NCI-H69 (cell line): ENCODE data around the gene C1QTNF1.
"Not testable (repeated sequence)": the region's sequence is repeated elsewhere in the genome, so short reads cannot be mapped to it uniquely, and the experiment has no call there.

Source experiments
- DNase-seq: peaks from one replicate; lab custom pipeline; 2025; lab: John Stamatoyannopoulos, UW

C1QTNF1 gene

DNA sequence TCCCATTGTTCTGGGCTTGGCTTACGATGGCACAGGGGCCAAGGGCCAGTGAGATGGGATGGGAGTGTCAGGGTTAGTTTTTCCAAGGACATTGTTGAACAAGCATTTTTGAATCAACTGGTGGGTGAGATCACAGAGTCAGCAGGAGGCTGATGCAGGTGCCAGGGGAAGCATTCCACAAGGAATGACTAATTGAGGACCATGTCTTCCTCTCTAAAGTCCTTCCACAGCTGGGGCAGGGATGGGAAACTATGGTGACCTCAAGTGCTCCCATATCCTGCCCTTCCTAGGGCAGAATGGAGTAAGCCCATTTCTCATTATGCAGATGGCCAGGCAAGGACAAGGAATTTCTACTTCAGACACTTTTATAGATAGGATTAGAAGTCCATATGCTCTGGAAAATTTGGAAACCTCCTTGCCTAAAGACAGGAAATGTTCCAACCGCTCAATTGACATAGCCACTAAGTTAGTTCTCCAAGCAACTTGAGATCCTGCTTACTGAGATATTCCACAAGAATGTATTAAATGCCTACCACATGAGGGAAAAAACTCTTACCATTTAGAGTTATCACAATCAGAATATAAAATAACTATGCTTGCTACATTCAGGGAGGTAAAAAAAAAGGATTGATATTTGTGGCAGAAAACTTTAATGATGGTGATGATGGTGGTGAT, 29.4 kb downstream of the C1QTNF1 start:
- DNase-seq = no peak

DNA sequence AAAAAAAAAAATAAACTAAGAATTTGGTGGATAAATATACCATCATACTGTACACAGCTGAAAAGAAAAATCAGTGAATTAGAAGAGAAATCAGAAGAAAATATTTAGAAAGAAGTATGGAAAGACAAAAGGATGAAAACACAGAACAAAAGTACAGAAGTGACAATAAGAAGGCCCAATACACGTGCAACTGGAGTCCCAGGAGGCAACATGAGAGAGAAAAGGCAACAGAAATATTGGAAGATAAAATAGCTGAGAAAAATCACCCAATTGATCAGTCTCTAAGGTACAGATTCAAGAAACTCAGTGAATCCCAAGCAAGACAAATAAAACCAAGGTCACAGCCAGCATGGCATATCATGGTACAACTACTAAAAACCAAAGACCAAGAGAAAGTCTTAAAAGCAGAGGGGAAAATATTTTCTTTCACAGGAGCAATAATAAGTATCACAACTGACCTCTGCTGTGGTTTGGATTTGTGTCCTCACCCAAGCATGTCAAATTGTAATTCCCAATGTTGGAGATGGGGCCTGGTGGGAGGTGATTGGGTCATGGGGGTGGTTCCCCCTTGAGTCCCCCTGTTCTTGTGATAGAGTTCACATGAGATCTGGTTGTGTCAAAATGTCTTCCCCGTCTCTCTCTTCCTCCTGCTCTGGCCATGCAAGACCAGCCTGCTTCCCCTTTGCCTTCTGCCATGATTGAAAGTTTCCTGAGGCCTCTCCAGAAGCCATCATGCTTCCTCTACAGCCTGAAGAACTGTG, 30.4 kb downstream of the C1QTNF1 start:
- DNase-seq = no peak

DNA sequence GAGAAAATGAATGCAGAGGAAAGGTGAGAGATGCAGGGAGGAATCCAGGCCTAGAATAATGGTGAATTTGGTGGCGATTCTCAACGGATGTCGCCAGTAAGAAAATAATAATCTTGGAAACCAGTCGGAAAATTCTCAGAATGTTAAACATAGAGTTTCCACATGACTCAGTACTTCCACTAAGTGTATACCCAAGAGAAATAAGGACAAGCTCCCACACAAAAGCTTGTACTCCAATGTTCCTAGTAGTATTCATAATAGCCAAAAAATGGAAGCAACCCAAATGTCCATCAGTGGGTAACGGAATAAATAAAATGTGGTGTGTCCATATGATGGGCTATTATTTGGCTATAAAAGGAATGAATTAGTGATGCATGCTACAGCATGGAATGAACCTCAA, 31.2 kb downstream of the C1QTNF1 start:
- no peak for DNase-seq

DNA sequence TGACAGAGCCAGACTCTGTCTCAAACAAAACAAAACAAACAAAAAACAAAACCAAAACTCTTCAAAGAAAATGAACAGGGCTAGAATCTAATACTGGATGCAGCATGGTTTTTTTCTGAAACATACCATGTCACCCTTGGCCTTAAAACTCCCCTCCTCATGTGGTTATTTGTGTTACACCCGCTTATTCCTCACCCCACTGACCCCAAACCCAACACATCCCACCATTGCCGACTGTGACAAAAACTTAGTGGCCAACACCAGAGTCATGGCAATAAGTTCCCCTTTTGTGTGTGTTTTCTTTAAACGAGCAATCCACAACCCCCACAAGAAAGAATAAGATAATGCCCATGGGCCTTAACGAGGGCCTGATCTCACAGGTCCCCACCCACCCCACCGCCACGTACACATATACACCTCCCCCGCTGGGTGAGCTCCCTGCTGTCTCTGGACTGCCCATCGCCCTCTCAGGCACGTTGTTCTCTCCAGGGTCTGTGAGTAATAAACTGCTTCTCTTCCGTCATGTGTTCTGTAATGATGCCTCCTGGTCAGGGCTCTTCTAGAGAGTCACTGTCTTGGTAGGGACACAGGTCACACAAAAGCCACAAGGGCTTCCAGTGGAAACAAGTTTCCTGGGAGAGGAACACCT, 33.9 kb downstream of the C1QTNF1 start:
- DNase-seq = no peak

DNA sequence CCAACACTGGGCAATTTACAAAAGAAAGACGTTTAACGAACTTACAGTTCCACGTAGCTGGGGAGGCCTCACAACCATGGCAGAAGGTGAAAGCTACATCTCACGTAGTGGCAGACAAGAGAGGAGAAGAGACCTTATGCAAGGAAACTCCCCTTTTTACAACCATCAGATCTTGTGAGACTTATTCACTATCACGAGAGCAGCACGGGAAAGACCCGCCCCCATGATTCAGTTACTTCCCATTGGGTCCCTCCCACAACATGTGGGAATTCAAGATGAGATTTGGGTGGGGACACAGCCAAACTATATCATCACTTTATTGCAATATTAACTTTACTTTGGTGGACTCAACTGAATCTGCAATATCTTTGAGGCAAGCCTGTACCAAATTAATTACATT, 38.7 kb downstream of the C1QTNF1 start:
- no peak for DNase-seq

DNA sequence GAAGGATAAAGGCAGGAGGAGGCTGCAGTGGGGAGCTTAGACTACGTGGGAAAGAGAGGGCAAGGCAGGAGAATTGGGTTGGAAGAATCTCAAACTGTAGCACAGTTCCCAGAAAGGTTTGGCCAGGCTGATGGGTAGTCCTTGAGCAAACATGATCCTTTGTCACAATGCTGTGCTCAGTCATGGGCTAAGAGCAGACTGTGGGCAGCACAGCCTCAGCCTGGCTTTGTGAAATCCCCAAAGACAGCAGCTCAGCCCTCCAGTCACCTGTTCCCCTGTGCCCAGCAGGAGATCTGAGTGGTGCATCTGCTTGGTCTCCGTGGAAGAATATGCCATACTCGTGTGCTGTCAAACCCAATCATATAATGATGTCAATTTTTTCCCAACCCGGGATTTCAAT, 40.1 kb downstream of the C1QTNF1 start:
- DNase-seq = no peak

DNA sequence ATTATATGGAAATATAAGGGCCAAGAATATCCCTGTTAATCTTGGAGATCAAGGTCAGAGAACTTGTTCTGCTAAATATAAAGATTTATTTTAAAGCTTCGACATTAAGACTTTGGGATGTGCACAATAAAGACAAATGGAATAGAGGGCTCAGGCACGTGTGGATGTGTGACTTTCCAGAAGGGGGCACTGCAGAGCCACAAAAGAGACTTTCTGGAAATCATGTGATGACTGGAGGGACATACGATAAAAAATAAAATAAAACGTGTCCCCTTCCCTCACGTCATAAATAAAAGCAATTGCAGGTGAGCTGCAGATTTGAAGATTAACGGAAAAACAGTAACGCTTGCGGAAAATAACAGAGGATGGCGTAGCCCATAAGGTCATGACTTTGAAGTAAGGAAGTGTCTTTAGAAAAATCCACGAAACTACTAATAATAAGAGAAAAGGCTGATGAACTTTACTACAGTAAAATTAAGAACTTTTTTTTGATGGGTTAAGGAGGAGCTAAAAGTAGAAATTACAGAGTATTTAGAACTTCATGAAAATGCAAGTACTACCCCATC, 41.2 kb downstream of the C1QTNF1 start:
- peak; percentile 58 for DNase-seq

DNA sequence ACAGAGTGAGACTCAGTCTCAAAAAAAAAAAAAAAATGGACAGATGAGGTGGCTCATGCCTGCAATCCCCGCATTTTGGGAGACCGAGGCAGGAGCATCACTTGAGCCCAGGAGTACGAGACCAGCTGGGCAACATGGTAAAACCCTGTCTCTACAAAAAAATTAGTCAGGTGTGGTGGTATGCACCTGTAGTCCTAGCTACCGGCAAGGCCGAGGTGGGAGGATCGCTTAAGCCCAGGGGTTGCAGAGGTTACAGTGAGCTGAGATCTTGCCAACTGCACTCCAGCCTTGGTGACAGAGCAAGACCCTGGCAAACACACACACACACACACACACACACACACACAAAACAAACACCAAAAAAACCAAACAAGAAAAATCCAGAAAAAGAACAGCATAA, 43.0 kb downstream of the C1QTNF1 start:
- DNase-seq = no peak

DNA sequence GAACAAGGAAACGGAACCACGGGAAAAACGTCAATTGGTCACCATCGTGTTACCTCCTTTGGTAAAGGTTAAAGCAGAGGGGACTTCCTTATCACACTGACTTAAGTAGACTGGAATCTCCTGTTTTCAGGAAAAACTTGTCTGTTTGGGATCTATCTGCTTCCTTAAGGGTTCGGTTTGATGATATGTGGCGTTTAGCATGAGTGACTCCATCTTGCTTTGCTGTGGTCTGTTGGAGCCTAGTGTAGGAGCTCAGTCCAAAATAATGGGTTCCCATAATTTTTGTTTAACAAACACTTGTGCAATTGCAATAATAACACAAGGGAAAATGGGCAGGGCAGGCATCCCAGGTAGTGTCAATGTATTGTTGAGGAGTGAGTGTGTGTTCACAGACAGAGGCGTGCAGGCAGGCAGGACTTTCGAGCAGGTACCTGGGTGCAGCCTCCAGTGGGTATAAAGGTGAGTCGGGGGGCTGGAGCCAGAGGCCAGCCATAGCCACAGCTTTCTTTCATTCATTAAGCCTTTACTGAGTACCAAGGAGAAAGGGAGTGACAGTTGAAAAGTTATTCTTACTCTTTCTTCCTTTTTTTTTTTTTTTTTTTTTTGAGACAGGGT, 46.4 kb downstream of the C1QTNF1 start:
- DNase-seq = no peak

DNA sequence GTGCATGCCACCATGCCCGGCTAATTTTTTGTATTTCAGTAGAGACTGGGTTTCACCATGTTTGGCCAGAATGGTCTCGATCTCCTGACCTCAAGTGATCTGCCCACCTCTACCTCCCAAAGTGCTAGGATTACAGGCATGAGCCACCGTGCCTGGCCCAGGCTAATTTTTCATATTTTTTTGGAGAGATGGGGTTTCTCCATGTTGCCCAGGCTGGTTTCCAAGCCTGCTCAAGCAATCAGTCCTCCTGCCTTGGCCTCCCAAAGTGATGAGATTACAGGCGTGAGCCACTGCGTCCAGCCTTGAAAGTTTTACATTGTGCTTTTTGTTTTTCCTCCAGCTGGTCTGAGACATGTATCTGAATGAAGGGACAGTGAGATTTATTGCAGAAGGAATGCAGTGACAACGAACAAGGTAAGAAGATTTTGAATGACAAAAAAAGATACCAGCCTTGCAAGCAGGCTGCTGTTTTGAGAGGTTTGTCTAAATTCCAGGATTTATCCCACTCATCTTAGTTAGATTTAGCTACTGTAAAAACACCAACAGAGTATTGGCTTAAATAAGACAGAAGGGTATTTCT, 47.3 kb downstream of the C1QTNF1 start:
- no peak for DNase-seq

DNA sequence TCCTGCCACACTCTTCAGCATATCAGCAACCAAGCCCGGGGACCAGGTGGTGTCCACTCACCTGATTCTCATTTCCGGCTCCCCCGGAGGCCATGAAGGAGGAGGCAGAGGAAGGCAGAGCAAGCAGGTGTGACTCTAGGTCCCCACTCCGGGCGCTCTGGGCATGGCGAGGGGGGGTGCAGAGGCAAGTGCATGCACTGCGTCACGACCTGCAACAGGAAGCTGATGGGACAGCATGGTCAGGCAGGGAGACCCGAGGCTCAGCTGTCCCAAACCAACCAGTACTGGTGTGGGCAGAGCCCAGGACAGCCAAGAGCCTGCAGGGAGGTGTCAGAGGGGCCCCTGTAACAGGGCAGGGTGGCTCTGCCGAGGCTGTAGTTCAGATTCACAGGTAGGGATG, 48.6 kb downstream of the C1QTNF1 start:
- DNase-seq = no peak

DNA sequence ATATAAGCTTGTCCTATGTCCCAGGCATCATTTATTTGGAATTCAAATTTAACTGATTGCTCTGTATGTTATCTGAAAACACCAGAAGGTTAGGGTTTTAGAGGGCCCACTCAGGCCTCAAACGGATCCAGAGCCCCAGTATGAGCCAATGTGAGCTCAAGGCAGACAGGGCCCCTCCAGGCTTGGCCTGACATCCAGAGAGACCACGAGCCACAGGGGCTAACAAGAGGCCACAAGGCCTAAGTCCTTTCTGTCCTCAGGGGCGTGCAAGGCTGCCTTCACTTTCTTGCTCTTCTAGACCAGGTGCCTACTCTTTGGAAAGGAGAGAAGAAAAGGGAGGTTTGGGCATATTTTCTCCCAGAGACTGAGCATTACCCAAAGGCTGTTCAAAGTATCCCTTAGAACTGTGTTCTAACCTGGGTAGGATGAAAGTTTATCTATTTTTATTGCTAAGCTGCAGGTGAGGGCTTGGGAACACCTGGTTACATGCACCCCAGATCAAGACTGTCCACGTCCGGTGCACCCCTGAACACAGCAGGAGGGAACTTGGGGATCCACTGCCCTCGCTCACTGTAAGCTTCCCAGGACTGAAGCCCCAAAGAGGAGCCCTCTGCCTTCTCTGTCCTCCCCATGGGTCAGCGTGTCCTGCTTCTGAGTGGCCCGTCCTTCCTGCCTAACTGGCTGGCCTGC, 49.2 kb downstream of the C1QTNF1 start:
- DNase-seq = no peak

DNA sequence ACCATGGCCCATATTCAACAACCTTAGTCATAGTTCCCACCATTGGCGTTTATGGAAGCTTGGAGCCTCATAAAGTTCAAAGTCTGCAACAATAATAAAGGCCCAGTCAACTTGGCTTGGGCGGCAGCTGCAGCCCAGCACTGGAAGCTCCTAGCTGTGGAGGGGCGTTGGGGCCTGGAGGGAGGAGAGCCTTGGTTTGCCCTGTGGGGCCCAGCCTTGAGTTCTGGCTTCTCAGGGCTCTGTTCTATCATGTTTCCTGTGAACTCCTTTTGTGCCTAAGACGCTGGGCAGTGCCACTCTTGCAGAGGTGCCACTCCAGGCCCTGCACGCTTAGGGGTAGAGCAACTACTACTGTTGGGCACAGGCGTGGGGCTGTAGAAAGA, 49.7 kb downstream of the C1QTNF1 start:
- no peak for DNase-seq

DNA sequence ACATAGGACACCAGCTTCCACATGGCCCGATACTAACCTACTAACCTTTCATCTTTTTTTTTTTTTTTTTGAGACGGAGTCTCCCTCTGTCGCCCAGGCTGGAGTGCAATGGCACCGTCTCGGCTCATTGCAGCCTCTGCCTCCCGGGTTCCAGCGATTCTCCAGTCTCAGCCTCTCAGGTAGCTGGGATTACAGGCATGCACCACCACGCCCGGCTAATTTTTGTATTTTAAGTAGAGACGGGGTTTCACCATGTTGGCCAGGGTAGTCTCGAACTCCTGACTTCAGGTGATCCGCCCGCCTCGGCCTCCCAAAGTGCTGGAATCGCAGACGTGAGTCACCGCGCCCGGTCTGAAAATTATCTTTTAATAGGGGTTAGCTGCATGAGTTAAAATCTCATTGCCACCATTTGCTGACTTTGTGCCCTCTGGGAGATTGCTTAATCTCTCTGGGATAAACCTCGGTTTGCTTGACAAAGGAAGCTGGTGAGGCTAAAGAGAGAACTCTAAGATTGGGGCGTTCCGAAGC, 50.2 kb downstream of the C1QTNF1 start:
- DNase-seq = not testable (repeated sequence)

DNA sequence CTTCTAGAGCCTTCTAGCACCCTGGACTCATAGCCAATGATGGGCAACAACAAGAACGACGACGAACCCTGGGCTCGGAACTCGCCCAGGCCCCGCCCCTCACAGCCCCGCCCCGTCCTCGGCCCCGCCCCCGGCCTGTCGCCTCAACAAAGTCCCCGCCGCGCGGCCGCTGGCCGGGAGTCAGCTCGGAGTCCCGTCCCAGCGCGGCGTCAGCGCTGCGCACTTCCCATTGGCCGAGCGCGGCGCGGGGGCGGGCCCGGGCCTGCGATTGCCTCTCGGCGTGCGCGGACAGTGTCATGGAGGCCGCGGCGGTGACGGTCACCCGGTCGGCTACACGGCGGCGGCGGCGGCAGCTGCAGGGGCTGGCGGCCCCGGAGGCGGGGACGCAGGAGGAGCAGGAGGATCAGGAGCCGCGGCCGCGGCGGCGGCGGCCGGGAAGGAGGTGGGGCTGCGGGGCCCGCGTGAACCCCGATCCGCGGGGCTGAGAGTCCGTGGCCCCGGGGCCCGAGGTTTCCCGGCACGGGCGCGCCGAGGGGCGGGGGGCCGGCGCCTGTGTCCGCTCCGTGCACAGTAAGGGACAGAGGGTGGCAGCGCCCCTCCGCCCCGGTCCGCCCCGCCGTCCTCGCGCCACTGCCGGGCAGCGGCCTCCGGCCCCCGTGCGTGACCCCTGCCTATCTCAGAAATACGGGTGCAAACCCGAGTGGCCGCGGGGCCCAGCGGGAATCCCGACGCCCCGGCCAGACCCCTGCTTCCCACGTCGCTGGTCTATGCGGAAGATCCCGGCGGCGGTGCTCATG, 50.9 kb downstream of the C1QTNF1 start, which contains the start of gene ENGASE:
ENGASE (plus strand) TSS at position 176 of the 797 bp plus-strand sequence; CDS start at position 297, 121 bp downstream.
- peak; percentile 96 for DNase-seq

DNA sequence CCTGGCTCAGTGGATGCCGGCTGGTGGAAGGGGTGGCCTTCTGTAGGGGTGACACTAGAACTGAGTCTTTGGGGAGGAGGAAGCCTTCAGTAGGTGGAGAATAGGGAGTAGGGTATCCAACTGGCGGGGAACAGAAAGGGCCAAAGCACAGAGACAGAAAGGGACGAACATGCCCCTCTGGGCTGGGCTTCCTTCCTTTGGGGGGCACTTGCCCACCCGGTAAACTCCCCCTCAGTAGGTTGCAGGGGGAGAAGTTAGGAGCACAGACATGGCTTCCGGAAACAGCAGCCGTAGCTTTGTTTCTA, 51.4 kb downstream of the C1QTNF1 start:
- no peak for DNase-seq

DNA sequence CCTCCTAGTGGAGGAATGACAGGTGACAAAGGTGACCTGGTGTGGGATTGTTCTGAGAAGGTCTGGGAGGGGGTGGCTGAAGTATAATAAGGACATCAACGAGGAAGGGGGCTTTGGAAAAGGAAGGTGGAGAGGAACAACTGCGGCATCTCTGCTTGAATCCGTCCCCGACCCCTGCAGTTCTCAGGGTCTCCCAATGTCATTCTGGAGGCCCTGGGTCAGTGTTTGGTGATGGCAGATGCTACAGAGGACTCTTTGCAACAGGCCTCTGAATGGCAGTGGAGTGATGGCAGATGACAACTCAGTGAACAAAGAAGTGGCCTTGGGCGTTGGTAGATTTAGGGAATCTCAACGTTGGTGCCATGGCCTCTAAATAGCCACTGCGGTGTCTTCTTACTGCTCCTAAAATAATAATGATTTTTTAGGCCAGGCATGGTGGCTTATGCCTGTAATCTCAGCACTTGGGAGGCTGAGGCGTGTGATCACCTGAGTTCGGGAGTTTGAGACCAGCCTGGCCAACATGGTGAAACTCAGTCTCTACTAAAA, 52.0 kb downstream of the C1QTNF1 start:
- no peak for DNase-seq

DNA sequence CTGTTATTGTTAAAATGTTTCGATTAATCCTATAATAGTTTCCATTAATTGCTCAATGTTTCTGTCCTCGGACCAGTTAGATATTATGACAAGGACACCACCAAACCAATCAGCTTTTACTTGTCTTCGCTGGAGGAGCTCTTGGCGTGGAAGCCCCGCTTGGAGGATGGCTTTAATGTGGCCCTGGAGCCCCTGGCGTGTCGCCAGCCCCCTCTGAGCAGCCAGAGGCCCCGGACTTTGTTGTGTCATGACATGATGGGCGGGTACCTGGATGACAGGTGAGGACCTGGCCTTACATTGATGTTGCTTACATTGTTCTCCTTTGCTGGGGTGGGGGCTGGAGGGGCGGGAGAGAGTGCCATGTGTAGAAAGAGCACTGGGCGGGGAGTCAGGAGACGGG, 53.6 kb downstream of the C1QTNF1 start:
- no peak for DNase-seq

DNA sequence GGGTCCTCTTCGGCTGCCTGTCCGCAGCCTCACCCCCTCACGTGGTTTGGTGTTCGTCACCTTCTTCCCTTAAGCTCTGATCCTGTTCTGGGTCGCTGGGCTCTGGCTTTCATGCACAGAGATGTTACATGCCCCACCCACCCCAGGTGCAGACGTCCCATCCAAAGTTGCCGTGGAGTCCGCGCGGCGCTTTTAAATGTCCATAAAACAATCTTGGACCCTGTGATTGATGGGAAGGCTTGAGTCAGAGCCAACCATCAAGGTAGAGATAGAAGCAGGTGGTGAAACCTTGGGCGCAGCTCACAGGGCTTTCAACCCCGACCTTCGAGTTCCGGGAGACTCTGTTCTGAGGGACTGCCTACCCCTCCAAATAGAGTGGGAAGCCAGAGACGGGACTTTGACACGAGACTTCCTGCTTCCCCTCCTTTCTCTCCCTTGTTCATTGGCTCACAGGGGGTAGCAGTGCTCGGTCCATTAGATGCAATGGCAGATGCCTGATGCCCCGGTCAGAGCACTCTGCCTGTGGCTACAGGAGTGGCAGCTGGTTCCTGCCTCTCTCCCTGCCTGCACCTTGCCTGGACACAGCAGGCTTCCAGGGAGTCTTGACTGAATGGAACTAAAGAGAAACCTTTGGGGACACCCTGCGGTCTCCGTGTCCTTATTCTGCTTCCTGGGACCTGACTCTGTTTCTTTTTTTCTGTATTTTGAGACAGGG, 54.7 kb downstream of the C1QTNF1 start:
- no peak for DNase-seq
